HEK293T (cell line): ENCODE results near the gene NPHS1.

ENCODE experiments used
- FOXA1 ChIP-seq: fragments of 450-650 bp; IDR thresholded peaks from 2 replicates; pipeline ENCODE4 v1.6.1; 2016; ENCODE audit warnings: mild to moderate bottlenecking
- FOXM1 ChIP-seq: fragments of 450-650 bp; IDR thresholded peaks from 2 replicates; pipeline ENCODE4 v1.6.1; 2017; ENCODE audit warnings: mild to moderate bottlenecking, borderline replicate concordance
- SP1 ChIP-seq: fragments of 450-650 bp; IDR thresholded peaks from 2 replicates; pipeline ENCODE4 v1.6.1; 2017
- SUZ12 ChIP-seq: fragments of 450-650 bp; IDR thresholded peaks from 2 replicates; pipeline ENCODE4 v1.6.1; 2016; ENCODE audit warnings: mild to moderate bottlenecking

DNA sequence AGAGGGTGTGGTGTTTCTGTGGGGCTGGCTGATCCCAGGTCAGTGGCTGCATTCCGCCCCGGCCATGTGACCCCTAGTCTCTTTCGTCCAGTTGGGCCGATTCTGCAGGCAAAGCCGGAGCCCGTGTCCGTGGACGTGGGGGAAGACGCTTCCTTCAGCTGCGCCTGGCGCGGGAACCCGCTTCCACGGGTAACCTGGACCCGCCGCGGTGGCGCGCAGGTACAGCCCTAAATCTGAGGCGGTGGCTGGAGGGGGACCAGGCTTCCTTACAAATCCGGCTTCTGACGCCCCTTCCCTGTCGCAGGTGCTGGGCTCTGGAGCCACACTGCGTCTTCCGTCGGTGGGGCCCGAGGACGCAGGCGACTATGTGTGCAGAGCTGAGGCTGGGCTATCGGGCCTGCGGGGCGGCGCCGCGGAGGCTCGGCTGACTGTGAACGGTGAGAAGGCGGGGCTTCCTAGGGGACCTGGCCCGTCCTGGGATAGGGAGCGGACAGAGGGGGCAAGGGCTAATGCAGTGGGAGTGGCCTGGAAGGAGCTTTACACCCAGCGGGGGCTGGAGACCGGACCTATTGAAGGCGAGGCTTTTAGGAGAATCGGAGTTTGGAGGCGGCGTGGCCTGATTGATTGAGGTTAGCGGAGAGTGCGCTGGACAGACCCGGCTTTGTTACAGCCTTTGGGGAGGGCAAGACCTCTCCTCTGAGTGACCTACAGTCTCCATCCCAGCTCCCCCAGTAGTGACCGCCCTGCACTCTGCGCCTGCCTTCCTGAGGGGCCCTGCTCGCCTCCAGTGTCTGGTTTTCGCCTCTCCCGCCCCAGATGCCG, 8.7 kb upstream of the NPHS1 start:
- no peak for TF ChIP-seq FOXA1
- TF ChIP-seq SUZ12: no peak
- no peak for TF ChIP-seq SP1
- TF ChIP-seq FOXM1: no peak
